ENCODE data around the gene NUDT4.

The NUDT4 gene

DNA sequence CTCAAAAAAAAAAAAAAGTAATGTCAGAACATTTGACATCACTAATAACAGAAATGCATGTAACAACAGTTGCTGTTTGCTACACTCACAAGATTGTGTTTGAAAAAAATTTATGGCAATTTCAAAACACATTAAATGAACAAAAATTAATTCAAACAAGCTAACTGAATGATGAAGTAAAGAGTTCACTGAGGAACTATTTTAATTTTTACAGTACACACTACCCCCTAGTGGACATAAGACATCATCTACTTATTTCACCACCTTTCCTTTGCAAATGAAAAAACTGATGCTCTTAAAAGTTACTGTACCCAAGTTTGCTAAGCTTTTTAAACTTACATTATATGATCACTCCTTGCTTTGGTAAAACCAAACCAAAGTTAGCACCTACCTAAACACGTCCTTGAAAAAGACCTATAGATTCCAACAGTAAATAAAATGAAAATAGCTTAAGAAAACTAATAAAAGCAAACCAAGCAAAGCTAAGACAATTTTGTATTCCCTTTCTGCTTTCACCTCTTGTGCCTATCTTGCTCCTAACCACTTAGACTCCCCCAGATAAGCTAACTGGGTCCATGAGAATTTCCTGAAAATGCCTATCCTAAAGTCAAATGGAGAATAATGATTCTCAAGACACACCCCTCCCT lies 41.8 kb downstream of the NUDT4 start:
- Mint-ChIP-seq H3K4me1 (peaks cover 30% of the 10 kb centered on the region), H3K27ac (no peak overlapping the region), H3K36me3 (ENCODE audit: low read depth) (peaks cover 12% of the 10 kb centered on the region), H3K27me3 (ENCODE audit: low read depth, poor library complexity) (peaks cover 4% of the 10 kb centered on the region), H3K4me3 (no peak overlapping the region), H3K9me3 (no peaks in the 10 kb centered on the region)
- peak; percentile 58 for TF ChIP-seq CTCF (IDR thresholded peaks at IDR 0.05)
- DNase-seq: no peak

- no peaks in the 10 kb centered on the region for H3K36me3 Mint-ChIP-seq (ENCODE audit: low read depth)
- peaks cover 48% of the 10 kb centered on the region for H3K4me1 Mint-ChIP-seq
- no peak for TF ChIP-seq CTCF (IDR thresholded peaks at IDR 0.05)
- H3K27me3 Mint-ChIP-seq (ENCODE audit: low read depth, poor library complexity): peaks cover 4% of the 10 kb centered on the region
- no peak overlapping the region for H3K4me3 Mint-ChIP-seq
- no peak for DNase-seq
- no peaks in the 10 kb centered on the region for H3K9me3 Mint-ChIP-seq
- H3K27ac Mint-ChIP-seq: peak overlapping the region; percentile 74
These were observed 44.3 kb downstream of the NUDT4 start for GRCh38 chr12:93422050-93422449.

DNA sequence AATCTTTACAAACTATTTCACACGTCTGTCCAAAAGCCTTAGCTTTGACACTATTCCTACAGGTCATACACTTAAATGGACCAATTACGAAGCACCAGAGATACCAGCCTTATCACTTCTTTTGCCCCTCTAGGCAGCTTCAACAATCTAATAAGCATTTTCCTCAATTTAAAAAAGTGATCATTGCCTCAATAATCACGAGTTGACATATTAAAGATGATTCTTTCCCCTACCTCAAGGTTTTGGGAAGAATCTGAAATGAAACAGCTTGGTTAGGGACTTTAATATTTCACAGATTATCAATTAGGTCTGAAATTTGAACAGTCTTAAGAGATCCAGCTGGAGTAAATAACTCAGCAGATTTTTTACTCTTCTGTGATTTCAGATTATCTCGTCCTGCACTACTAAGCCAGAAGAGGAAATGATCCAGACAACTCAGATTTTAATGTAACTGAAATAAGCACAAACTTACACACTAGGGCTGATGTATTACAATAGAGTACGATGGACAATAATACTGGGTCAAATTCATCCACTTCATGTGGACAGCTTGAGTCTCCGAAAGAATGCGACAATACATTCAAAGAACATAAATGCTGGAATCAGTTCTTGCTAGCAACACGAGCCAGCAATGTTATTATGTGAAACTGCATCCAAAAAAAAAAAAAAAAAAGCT lies 48.1 kb downstream of the NUDT4 start:
- no peak for TF ChIP-seq CTCF (IDR thresholded peaks at IDR 0.05)
- no peak for DNase-seq
- H3K36me3 Mint-ChIP-seq (ENCODE audit: low read depth): peaks cover 20% of the 10 kb centered on the region
- no peaks in the 10 kb centered on the region for H3K27me3 Mint-ChIP-seq (ENCODE audit: low read depth, poor library complexity)
- H3K9me3 Mint-ChIP-seq: no peaks in the 10 kb centered on the region
- peak overlapping the region; percentile 79 for H3K27ac Mint-ChIP-seq
- H3K4me3 Mint-ChIP-seq: no peak overlapping the region
- peaks cover 46% of the 10 kb centered on the region for H3K4me1 Mint-ChIP-seq

DNA sequence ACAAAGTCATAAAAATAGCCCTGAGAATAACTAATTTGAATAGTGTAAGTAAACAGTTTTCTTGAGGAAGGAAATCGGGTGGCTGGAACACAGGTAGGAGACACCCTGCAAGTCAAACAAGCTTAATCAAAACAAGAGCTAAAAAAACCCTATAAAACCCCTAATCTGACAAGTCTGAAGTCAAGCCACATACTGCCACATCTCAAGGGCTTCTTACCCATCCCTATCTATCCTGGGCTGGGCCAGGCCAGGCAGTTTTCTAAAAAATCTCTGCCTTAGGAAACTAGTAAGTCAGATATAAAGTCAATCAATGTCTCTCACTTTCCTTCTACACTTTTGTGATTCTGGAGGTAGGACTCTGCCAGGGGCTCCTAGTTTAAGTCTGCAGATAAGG lies 48.7 kb downstream of the NUDT4 start:
- no peak for TF ChIP-seq CTCF (IDR thresholded peaks at IDR 0.05)
- peak overlapping the region; percentile 79 for H3K27ac Mint-ChIP-seq
- H3K36me3 Mint-ChIP-seq (ENCODE audit: low read depth): peaks cover 20% of the 10 kb centered on the region
- no peaks in the 10 kb centered on the region for H3K27me3 Mint-ChIP-seq (ENCODE audit: low read depth, poor library complexity)
- peaks cover 46% of the 10 kb centered on the region for H3K4me1 Mint-ChIP-seq
- no peak for DNase-seq
- no peaks in the 10 kb centered on the region for H3K9me3 Mint-ChIP-seq
- H3K4me3 Mint-ChIP-seq: no peak overlapping the region

GRCh38 chr12:93427779-93428564 lies 50.2 kb downstream of the NUDT4 start:
- Mint-ChIP-seq H3K4me3 (no peak overlapping the region), H3K4me1 (peaks cover 38% of the 10 kb centered on the region), H3K9me3 (peaks cover 4% of the 10 kb centered on the region), H3K27ac (no peak overlapping the region), H3K27me3 (ENCODE audit: low read depth, poor library complexity) (no peaks in the 10 kb centered on the region), H3K36me3 (ENCODE audit: low read depth) (peaks cover 26% of the 10 kb centered on the region)
- DNase-seq: no peak
- no peak for TF ChIP-seq CTCF (IDR thresholded peaks at IDR 0.05)
